ENCODE results near the gene MAST3. TPM values are rescaled to one million over a fixed set of nuclear protein-coding genes. Genes with fewer than 3 reads are reported as not detected.

MAST3 gene
- total RNA-seq, 4 donors from 2014 or later: 0.66 to 2.8 (median 1.6) TPM

DNA sequence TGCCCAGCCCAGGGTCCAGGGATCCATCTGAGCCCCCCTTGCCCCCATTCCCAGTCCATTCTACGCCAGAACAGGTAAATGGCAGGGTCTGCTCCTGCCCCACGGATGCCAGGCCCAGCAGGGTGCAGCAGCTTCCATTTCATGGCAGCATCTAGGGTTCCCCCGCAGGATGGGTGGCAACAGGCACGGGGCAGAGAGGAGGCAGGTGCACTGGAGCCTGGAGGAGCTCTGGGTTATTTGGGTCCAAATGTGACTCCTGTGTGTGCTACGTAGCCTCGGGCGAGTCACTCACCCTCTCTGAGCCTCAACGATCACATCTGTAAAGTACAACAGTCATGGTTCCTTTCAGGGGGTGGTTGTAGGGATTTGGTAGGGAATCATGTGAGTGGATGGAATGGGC, 38.3 kb upstream of the MAST3 start:
- TF ChIP-seq, protein P1, sequence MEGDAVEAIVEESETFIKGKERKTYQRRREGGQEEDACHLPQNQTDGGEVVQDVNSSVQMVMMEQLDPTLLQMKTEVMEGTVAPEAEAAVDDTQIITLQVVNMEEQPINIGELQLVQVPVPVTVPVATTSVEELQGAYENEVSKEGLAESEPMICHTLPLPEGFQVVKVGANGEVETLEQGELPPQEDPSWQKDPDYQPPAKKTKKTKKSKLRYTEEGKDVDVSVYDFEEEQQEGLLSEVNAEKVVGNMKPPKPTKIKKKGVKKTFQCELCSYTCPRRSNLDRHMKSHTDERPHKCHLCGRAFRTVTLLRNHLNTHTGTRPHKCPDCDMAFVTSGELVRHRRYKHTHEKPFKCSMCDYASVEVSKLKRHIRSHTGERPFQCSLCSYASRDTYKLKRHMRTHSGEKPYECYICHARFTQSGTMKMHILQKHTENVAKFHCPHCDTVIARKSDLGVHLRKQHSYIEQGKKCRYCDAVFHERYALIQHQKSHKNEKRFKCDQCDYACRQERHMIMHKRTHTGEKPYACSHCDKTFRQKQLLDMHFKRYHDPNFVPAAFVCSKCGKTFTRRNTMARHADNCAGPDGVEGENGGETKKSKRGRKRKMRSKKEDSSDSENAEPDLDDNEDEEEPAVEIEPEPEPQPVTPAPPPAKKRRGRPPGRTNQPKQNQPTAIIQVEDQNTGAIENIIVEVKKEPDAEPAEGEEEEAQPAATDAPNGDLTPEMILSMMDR (IDR thresholded peaks at IDR 0.05 in 4 of 5, conservative IDR thresholded peaks at IDR 0.05 in 1 of 5): no peak
- TF ChIP-seq POLR2A (IDR thresholded peaks at IDR 0.05): no peak
- intact Hi-C loops (cut with DNase I; ENCODE audit: low total_unique reads) (loop anchor here (2.0 kb wide), 1 partner anchor 120 kb away; no protein-coding TSS in a partner anchor), in situ Hi-C loops (cut with MboI; ENCODE audit: low sequenced_read_pairs in 4 of 4) (loop anchor here (5.0 to 25.0 kb wide), 5 partner anchors 52 to 124 kb away; partner anchors contain the start of genes CCDC124 (in 3 of the 4) and ARRDC2 (in 2 of the 4))
- no peak for DNase-seq
- no peak for ATAC-seq
- no peaks in the 10 kb centered on the region for H3K27me3 ChIP-seq
- H3K4me3 ChIP-seq: no peak overlapping the region
- H3K4me1 ChIP-seq: peaks cover 14% of the 10 kb centered on the region in 2 donors
- no peaks in the 10 kb centered on the region for H3K9me3 ChIP-seq
- H3K27ac ChIP-seq: no peak overlapping the region
- no peaks in the 10 kb centered on the region for H3K36me3 ChIP-seq

DNA sequence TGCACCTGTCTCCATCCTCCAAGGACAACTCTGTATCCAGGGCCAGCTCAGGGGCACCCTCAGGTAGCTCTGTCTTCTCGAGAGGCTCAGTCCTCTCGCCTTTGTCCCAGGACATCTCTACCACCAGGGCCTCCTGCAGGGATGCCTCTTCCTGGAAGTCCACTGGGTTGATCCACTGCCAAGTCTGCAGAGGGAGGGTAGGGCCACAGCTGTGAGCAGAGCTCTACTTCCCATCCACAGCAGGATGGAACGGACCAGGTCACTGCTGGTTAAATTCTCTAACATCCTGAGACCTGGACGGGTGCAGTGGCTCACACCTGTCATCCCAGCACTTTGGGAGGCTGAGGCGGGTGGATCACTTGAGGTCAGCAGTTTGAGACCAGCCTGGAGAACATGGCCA, 37.7 kb upstream of the MAST3 start:
- Histone ChIP-seq H3K9me3 (no peaks in the 10 kb centered on the region), H3K4me3 (no peak overlapping the region), H3K4me1 (peaks cover 14% of the 10 kb centered on the region in 2 donors), H3K36me3 (no peaks in the 10 kb centered on the region), H3K27ac (no peak overlapping the region), H3K27me3 (no peaks in the 10 kb centered on the region)
- in situ Hi-C loops (cut with MboI; ENCODE audit: low sequenced_read_pairs in 4 of 4): loop anchor here (5.0 to 25.0 kb wide), 5 partner anchors 53 to 125 kb away; partner anchors contain the start of genes CCDC124 (in 3 of the 4) and ARRDC2 (in 2 of the 4)
- ATAC-seq (no peak), DNase-seq (no peak)
- intact Hi-C loops (cut with DNase I; ENCODE audit: low total_unique reads): loop anchor here (2.0 kb wide), 1 partner anchor 121 kb away; no protein-coding TSS in a partner anchor
- no peak for TF ChIP-seq POLR2A (IDR thresholded peaks at IDR 0.05)
- TF ChIP-seq, protein P1 (IDR thresholded peaks at IDR 0.05 in 4 of 5, conservative IDR thresholded peaks at IDR 0.05 in 1 of 5): no peak

DNA sequence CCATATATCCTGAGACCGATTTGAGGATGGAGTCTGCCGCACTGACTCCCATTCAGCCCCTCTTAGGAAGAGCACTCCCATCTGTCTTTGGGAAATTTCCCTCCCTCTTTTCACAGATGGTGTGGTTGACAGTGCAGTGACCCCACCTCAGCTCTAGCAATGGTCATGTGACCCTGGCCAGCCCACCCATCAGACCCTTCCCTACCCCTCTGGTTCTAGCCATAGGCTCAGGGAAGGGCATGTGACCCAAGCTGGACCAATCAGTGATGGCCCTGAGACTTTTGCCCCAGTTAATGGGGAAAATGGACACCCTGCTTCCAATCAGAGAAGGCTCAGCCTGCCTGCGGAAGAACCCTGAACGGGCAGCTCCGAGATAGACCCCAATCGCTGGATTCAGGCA, 37.1 kb upstream of the MAST3 start:
- Histone ChIP-seq H3K27me3 (no peaks in the 10 kb centered on the region), H3K27ac (no peak overlapping the region), H3K4me3 (no peak overlapping the region), H3K4me1 (peaks cover 14% of the 10 kb centered on the region in 2 donors), H3K9me3 (no peaks in the 10 kb centered on the region), H3K36me3 (no peaks in the 10 kb centered on the region)
- in situ Hi-C loops (cut with MboI; ENCODE audit: low sequenced_read_pairs in 4 of 4) (loop anchor here in 2 of 4 donors (25.0 kb wide), 1 partner anchor 123 kb away; the partner anchor contains the start of gene CCDC124 (in 2 of the 2)), intact Hi-C loops (cut with DNase I; ENCODE audit: low total_unique reads) (no loop called here)
- ATAC-seq (no peak), DNase-seq (no peak)
- TF ChIP-seq, protein P1 (IDR thresholded peaks at IDR 0.05 in 4 of 5, conservative IDR thresholded peaks at IDR 0.05 in 1 of 5): no peak
- TF ChIP-seq POLR2A (IDR thresholded peaks at IDR 0.05): no peak

DNA sequence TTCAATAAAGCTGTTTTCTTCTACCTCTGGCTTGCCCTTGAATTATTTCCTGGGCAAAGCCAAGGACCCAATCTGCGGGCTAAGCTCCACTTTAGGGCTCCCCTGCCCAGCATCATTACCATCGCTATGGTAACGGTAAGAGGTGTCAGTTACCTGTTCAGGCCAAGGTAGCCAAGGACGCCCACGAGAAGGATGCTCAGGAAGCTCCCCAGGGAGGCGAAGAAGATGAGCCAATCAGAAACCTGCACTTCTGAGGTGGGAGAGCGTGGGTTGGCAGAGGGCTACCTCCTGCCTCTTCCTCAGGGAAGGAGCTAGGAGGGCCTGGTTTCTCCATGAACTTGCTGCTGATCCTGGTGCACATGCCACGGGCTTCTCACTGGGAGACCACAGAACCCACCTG, 35.5 kb upstream of the MAST3 start:
- Histone ChIP-seq H3K36me3 (no peaks in the 10 kb centered on the region), H3K27ac (no peak overlapping the region), H3K27me3 (no peaks in the 10 kb centered on the region), H3K4me3 (no peak overlapping the region), H3K4me1 (peaks cover 14% of the 10 kb centered on the region in 2 donors), H3K9me3 (no peaks in the 10 kb centered on the region)
- DNase-seq (no peak), ATAC-seq (no peak)
- TF ChIP-seq, protein P1 (IDR thresholded peaks at IDR 0.05 in 4 of 5, conservative IDR thresholded peaks at IDR 0.05 in 1 of 5): no peak
- TF ChIP-seq POLR2A (IDR thresholded peaks at IDR 0.05): no peak
- in situ Hi-C loops (cut with MboI; ENCODE audit: low sequenced_read_pairs in 4 of 4) (loop anchor here in 2 of 4 donors (25.0 kb wide), 1 partner anchor 125 kb away; the partner anchor contains the start of gene CCDC124 (in 2 of the 2)), intact Hi-C loops (cut with DNase I; ENCODE audit: low total_unique reads) (no loop called here)
